HG02642 (cell line): Measurements from ENCODE around the gene CPA1.

ENCODE experiments used
- ATAC-seq: cut with Tn5 transposase; IDR thresholded peaks from one replicate; pipeline ENCODE4 v1.9.1; 2021; ENCODE audit warnings: mild to moderate bottlenecking; ENCODE audit not compliant: unreplicated experiment, poor library complexity

The CPA1 gene

GRCh38 chr7:130353196-130353595, 27.1 kb upstream of the CPA1 start:
- no peak for ATAC-seq

GRCh38 chr7:130356121-130356875, 24.0 kb upstream of the CPA1 start:
- ATAC-seq, result no peak

- no peak for ATAC-seq
Observed at GRCh38 chr7:130356876-130357611, 23.2 kb upstream of the CPA1 start.

- ATAC-seq, result no peak
Observed at GRCh38 chr7:130358471-130358870, 21.8 kb upstream of the CPA1 start.

- ATAC-seq, result no peak
Observed at GRCh38 chr7:130359276-130359857, 20.9 kb upstream of the CPA1 start.

GRCh38 chr7:130360518-130360917, 19.8 kb upstream of the CPA1 start:
- ATAC-seq, result no peak

- ATAC-seq, result no peak
Observed at GRCh38 chr7:130361681-130362080, 18.6 kb upstream of the CPA1 start.

GRCh38 chr7:130362251-130362816, 18.0 kb upstream of the CPA1 start:
- no peak for ATAC-seq

GRCh38 chr7:130363026-130363847, 17.1 kb upstream of the CPA1 start:
- ATAC-seq, result peak; percentile 48

GRCh38 chr7:130364451-130364850, 15.8 kb upstream of the CPA1 start:
- no peak for ATAC-seq

- no peak for ATAC-seq
Observed at GRCh38 chr7:130365088-130365487, 15.2 kb upstream of the CPA1 start.

GRCh38 chr7:130365511-130366441, 14.5 kb upstream of the CPA1 start:
- ATAC-seq, result peak; percentile 67

GRCh38 chr7:130366564-130366963, 13.7 kb upstream of the CPA1 start:
- no peak for ATAC-seq

- ATAC-seq, result no peak
Observed at GRCh38 chr7:130367088-130367755, 13.1 kb upstream of the CPA1 start.

GRCh38 chr7:130367836-130368746, 12.2 kb upstream of the CPA1 start:
- ATAC-seq, result no peak

- ATAC-seq, result no peak
Observed at GRCh38 chr7:130369110-130369711, 11.1 kb upstream of the CPA1 start.

GRCh38 chr7:130369831-130370550, 10.3 kb upstream of the CPA1 start:
- ATAC-seq, result no peak
